ENCODE results near the gene DOCK6.

- no peak for TF ChIP-seq CTCF (IDR thresholded peaks at IDR 0.05)
- TF ChIP-seq ZFX (IDR thresholded peaks at IDR 0.05; ENCODE audit: borderline replicate concordance) = no peak
Measured at GRCh38 chr19:11198769-11199424, 63.4 kb downstream of the DOCK6 start.

Measured in 22Rv1 (cell line).